Measurements from ENCODE around the gene TMEM63A.

Gene TMEM63A

DNA sequence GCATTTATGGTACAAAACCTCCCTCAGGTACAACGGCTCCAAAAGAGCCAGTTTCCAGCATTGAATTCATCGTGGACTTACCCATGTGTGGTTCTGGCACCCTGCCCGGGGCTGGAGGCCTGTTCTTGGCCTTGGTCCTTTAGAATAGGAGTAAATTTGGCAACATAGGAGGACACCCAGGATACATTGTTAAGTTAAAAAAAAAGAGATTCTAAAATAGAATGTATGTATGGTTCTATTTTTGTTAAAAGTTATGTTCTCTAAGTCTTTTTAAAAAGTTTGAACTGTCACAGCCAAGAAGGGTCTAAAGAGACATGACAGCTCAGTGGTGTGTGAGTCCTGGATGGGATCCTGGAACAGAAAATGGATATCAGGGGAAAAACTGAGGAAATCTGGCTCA, 46.3 kb downstream of the TMEM63A start:
- H3K4me2 ChIP-seq (ENCODE audit: low read depth, low read length, poor library complexity, severe bottlenecking): no peak overlapping the region
- no peaks in the 10 kb centered on the region for H3K9me3 ChIP-seq (ENCODE audit: insufficient read depth, low read length)
- H3F3A ChIP-seq (ENCODE audit: insufficient read depth): no peaks in the 10 kb centered on the region
- H4K20me1 ChIP-seq (ENCODE audit: low read depth, low read length): no peaks in the 10 kb centered on the region
- H3K79me2 ChIP-seq (ENCODE audit: insufficient read depth, low read length): no peaks in the 10 kb centered on the region
- no peak overlapping the region for H2AFZ ChIP-seq (ENCODE audit: low read depth, low read length, severe bottlenecking)
- no peak for TF ChIP-seq EZH2phosphoT487 (conservative IDR thresholded peaks at IDR 0.05; ENCODE audit: low read length)
- no peak for TF ChIP-seq CTCF (IDR thresholded peaks at IDR 0.05; ENCODE audit: insufficient read depth, low read length, poor library complexity, severe bottlenecking)
- H3K27me3 ChIP-seq (ENCODE audit: low read length): no peaks in the 10 kb centered on the region
- H3K9me2 ChIP-seq (replicated peaks; ENCODE audit: insufficient read depth, low read length): no peaks in the 10 kb centered on the region
- H3K36me3 ChIP-seq (ENCODE audit: low read length): no peaks in the 10 kb centered on the region
- H3K9ac ChIP-seq (ENCODE audit: low read length): no peak overlapping the region
- no peak overlapping the region for H3K27ac ChIP-seq (ENCODE audit: low read depth, low read length)
- no peak overlapping the region for H3K4me3 ChIP-seq (ENCODE audit: insufficient read depth, low read length, poor library complexity, severe bottlenecking)

- H3K4me3 ChIP-seq (ENCODE audit: insufficient read depth, low read length, poor library complexity, severe bottlenecking): no peak overlapping the region
Measured at GRCh38 chr1:225834417-225835329, 47.5 kb downstream of the TMEM63A start.

GRCh38 chr1:225830841-225831240, 51.3 kb downstream of the TMEM63A start:
- no peaks in the 10 kb centered on the region for H3F3A ChIP-seq (ENCODE audit: insufficient read depth)
- no peaks in the 10 kb centered on the region for H3K9me2 ChIP-seq (replicated peaks; ENCODE audit: insufficient read depth, low read length)
- no peak overlapping the region for H2AFZ ChIP-seq (ENCODE audit: low read depth, low read length, severe bottlenecking)
- no peak overlapping the region for H3K4me2 ChIP-seq (ENCODE audit: low read depth, low read length, poor library complexity, severe bottlenecking)
- no peaks in the 10 kb centered on the region for H3K36me3 ChIP-seq (ENCODE audit: low read length)
- H4K20me1 ChIP-seq (ENCODE audit: low read depth, low read length): no peaks in the 10 kb centered on the region
- no peaks in the 10 kb centered on the region for H3K79me2 ChIP-seq (ENCODE audit: insufficient read depth, low read length)
- no peak for TF ChIP-seq CTCF (IDR thresholded peaks at IDR 0.05; ENCODE audit: insufficient read depth, low read length, poor library complexity, severe bottlenecking)
- no peak for TF ChIP-seq EZH2phosphoT487 (conservative IDR thresholded peaks at IDR 0.05; ENCODE audit: low read length)
- H3K9ac ChIP-seq (ENCODE audit: low read length): no peak overlapping the region
- H3K4me3 ChIP-seq (ENCODE audit: insufficient read depth, low read length, poor library complexity, severe bottlenecking): no peak overlapping the region
- no peaks in the 10 kb centered on the region for H3K27me3 ChIP-seq (ENCODE audit: low read length)
- no peak overlapping the region for H3K27ac ChIP-seq (ENCODE audit: low read depth, low read length)
- no peaks in the 10 kb centered on the region for H3K9me3 ChIP-seq (ENCODE audit: insufficient read depth, low read length)

More at GRCh38 chr1:225834417-225835329, 47.5 kb downstream of the TMEM63A start:
- no peaks in the 10 kb centered on the region for H3K27me3 ChIP-seq (ENCODE audit: low read length)
- no peak for TF ChIP-seq EZH2phosphoT487 (conservative IDR thresholded peaks at IDR 0.05; ENCODE audit: low read length)
- TF ChIP-seq CTCF (IDR thresholded peaks at IDR 0.05; ENCODE audit: insufficient read depth, low read length, poor library complexity, severe bottlenecking): no peak
- H4K20me1 ChIP-seq (ENCODE audit: low read depth, low read length): no peaks in the 10 kb centered on the region
- no peak overlapping the region for H3K4me2 ChIP-seq (ENCODE audit: low read depth, low read length, poor library complexity, severe bottlenecking)
- no peaks in the 10 kb centered on the region for H3K9me3 ChIP-seq (ENCODE audit: insufficient read depth, low read length)
- no peak overlapping the region for H2AFZ ChIP-seq (ENCODE audit: low read depth, low read length, severe bottlenecking)
- no peak overlapping the region for H3K9ac ChIP-seq (ENCODE audit: low read length)
- no peaks in the 10 kb centered on the region for H3K79me2 ChIP-seq (ENCODE audit: insufficient read depth, low read length)
- no peak overlapping the region for H3K27ac ChIP-seq (ENCODE audit: low read depth, low read length)
- no peaks in the 10 kb centered on the region for H3K36me3 ChIP-seq (ENCODE audit: low read length)
- no peaks in the 10 kb centered on the region for H3K9me2 ChIP-seq (replicated peaks; ENCODE audit: insufficient read depth, low read length)
- H3F3A ChIP-seq (ENCODE audit: insufficient read depth): no peaks in the 10 kb centered on the region

Data from SU-DHL-6 (cell line).